GM12873 (cell line): ENCODE results near the gene MITF.

ENCODE experiments used
- TF ChIP-seq, protein P1 (sequence below): IDR thresholded peaks from 2 replicates; pipeline ENCODE4 v1.5.1; 2012; ENCODE audit warnings: low read depth, mild to moderate bottlenecking, moderate library complexity, low read length, control low read depth; ENCODE audit not compliant: insufficient read depth; ENCODE audit errors: missing control alignments

Gene MITF

DNA sequence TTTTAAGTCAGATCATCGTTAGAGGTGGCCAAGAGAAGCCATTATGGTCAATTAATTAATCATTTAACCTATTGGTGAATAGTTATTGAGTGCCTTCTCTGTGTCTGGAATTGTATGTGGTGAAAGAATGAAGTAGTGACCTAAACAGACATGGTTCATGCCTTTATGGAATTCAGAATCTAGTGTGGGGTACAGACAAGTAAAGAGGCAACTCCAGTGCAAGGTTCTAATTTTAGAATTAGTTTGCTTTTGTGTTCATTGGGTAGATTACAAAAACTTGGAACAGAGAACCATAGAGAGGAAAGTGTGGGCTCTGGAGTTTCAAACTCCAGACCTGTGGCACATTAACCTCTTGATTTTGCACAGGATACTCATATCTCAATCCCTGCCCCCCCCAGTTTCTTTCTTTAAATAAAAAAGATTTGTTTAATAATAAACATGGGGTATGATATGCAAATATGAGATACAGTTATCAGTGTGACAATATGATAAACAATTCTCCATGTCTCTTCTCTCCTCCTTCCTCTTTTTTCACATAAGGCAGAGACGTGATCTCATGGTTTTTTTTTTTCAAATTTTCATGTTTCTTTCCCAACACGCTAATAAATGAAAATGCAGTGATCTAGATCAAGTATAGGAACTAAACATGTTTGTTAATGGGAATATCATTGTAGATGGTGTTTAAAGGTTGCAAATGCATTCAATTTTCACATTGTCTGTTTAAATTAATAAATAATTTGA lies 117.9 kb downstream of the MITF start:
- TF ChIP-seq, protein P1, sequence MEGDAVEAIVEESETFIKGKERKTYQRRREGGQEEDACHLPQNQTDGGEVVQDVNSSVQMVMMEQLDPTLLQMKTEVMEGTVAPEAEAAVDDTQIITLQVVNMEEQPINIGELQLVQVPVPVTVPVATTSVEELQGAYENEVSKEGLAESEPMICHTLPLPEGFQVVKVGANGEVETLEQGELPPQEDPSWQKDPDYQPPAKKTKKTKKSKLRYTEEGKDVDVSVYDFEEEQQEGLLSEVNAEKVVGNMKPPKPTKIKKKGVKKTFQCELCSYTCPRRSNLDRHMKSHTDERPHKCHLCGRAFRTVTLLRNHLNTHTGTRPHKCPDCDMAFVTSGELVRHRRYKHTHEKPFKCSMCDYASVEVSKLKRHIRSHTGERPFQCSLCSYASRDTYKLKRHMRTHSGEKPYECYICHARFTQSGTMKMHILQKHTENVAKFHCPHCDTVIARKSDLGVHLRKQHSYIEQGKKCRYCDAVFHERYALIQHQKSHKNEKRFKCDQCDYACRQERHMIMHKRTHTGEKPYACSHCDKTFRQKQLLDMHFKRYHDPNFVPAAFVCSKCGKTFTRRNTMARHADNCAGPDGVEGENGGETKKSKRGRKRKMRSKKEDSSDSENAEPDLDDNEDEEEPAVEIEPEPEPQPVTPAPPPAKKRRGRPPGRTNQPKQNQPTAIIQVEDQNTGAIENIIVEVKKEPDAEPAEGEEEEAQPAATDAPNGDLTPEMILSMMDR, result no peak

DNA sequence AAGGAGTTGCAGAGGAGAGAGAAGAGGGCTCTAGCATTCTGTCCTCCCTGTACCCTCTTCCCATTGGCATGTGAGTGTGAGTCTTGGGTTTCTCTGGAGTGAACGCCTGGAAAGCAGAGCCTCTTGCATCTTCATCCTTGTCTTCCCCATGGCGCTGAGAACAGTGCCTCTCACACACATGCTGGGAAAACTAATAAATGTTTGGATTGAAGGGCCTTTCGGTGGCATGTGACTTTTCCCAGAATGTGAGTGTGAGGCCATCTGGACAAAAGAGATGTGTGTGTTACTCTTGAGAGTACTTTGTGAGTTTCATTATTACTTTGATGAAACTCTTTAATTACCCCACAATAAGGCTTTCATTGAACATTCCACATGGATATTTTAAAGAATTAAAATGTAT lies 122.3 kb downstream of the MITF start:
- TF ChIP-seq, protein P1, result no peak

DNA sequence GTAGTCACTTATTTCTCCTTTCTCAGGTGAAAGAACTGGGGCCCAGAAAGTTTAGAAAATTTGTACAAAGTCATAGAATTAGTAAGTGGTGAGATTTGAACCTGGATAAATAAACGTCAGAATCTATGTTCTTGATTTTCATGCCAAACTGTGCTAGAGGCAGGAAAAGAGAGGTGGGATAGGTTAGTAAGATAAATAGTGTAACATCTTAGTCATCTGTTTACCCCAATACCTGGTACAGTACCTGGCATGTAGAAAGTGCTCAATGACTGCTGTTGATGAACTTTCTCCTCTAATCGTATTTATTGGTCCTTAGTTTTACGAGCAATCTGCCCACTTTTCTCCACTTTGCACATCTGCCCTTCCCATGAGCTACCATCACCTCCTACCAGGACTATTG lies 124.9 kb downstream of the MITF start:
- TF ChIP-seq, protein P1, result no peak

DNA sequence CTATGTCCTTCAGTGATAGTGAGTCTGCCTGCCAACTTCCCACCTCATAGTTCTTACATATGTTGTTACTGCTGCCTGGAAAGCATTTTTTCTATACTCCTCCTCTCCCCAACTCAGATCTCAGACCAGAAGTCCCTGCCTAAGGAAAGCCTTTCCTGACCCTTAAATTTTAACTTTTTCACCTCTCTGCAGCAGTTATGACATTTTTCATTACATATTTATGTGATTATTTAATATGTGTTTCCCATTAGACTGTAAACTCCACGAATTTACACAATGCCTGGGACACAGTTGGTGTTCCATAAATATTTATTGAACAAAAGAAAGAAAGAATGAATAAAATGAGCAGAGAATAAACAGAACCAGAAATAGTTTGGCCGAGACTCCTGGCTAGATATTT lies 125.5 kb downstream of the MITF start:
- TF ChIP-seq, protein P1, result no peak

DNA sequence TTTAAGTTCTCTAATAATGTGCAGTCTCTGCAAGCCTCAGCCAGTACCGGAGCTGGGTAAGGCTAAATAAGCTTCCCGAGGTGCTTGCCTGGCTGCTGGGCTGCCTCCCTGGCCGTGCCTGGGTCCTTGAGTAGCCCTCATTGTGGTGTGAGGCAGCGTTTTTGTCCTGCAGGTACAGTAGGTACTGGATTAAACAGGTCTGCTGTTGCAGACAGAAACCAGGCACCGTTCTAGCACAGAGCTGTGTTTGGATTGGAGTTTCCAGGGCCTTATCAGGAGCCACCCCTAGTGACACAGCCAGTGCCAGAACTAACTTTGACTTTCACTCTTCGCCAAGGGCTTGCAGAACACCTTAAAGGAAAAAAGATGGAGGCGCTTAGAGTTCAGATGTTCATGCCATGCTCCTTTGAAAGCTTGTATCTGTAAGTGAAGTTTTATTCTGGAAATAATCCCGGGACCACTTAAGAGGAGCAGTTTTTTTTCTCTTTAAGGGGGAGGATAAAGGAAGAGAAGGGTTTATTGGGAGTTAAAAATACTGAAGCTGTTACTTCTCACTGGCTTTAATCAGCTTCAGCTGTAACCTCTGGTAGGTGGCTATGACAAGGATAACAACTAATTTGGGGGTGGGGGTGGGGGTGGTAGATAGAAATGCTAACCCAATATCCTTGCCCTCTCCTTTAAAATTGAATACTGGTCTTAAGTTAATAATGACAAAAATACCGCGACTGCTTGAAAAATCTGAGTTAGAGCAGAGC lies 126.8 kb downstream of the MITF start:
- TF ChIP-seq, protein P1, result no peak

DNA sequence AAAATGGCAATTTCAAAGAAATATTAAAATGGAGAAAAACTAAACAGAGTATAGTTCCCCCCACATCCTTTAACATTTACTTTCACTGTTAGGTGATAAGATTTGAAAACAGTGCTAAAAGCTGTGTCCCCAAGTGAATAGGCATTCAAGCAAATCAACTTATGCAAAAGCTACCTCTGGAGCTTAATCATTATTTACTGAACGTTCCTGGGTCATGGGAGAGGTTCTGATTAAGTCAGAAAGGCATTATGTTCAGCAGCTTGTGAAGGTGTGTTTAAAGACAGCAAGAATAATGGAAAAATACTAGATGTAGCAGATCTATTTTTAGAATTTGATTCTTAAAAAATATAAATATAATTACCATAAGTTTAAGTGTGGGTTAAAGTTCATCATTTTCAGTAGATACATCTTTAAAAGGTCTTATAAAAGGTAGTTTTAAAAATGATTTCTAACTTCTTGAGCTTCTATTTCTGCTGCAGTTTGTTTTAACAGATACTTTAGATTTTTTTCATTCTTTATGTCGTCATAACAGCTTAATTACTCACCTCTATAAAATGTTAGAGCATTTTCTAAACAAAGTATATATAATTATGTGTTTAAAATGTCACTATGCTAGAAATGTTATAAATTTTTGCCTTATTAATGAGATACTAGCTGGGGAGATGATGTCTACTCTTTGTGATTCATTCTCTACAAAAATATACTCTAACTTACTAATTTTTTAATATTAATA lies 127.9 kb downstream of the MITF start:
- TF ChIP-seq, protein P1, result no peak

DNA sequence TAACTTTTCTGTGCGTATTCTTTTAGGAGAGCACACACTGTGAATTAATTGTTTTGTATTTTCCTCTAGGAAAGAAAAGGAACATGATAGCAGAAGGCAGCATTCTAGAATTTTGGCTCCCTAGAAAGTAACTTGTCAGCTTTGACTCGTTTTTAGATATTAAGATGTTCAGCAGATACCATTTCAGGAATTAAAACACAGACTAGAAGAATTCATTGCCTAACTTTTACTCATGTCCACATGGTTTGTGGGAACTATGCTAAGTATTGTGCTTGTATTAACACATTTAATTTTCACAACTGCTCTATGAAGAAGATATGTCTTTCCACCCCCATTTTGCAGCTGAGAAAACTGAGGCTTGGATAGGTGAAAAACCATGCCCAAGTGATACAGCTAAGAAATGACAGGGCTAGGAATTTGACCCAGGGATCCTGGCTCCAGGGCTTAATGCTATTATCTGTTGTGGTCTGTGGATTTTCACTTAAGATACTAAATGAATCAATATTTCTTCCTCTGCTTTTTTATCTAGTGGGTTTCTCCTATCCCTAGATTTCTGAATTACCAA lies 128.8 kb downstream of the MITF start:
- TF ChIP-seq, protein P1, result no peak
